Measurements from ENCODE around the gene PTH1R.

The PTH1R gene

GRCh38 chr3:46892285-46893145, 15.0 kb downstream of the PTH1R start:
- Histone ChIP-seq H4K20me1 (ENCODE audit: insufficient read depth, low read length) (no peaks in the 10 kb centered on the region; the same call in 1 of the 2 replicates), H3K79me2 (ENCODE audit: insufficient read depth, low read length) (no peaks in the 10 kb centered on the region), H3K9ac (ENCODE audit: low read depth, low read length) (peak overlapping the region; percentile 28; the same call in 1 of the 2 replicates), H3K4me2 (ENCODE audit: insufficient read depth, low read length) (peak overlapping the region; percentile 72), H3K4me1 (ENCODE audit: insufficient read depth, low read length) (peaks cover 11% of the 10 kb centered on the region), H3K27me3 (ENCODE audit: insufficient read depth, low read length, poor library complexity) (peaks cover 24% of the 10 kb centered on the region), H3K36me3 (ENCODE audit: insufficient read depth, low read length) (no peaks in the 10 kb centered on the region), H3K9me3 (ENCODE audit: insufficient read depth, low read length, severe bottlenecking) (no peaks in the 10 kb centered on the region), H2AFZ (ENCODE audit: low read depth, low read length) (peak overlapping the region; percentile 36; the same call in 1 of the 2 replicates), H3K27ac (ENCODE audit: low read length) (no peak overlapping the region), H3K4me3 (ENCODE audit: low read depth in 1 of 2, low read length in 2 of 2) (peak overlapping the region in 1 of 2 experiments; percentile 51; a peak in 2 of 4 replicates)
- no peak for DNase-seq
- no peak for ATAC-seq (ENCODE audit: insufficient read depth, low read depth)
- TF ChIP-seq CTCF (IDR thresholded peaks at IDR 0.05; ENCODE audit: borderline replicate concordance, extremely low read depth, low read length, poor library complexity, severe bottlenecking) (no peak), EZH2 (IDR thresholded peaks at IDR 0.05; ENCODE audit: borderline replicate concordance, low read depth, low read length, severe bottlenecking) (peak; percentile 68)

GRCh38 chr3:46893146-46893748, 15.7 kb downstream of the PTH1R start:
- Histone ChIP-seq H3K4me1 (ENCODE audit: insufficient read depth, low read length) (peaks cover 11% of the 10 kb centered on the region), H3K79me2 (ENCODE audit: insufficient read depth, low read length) (no peaks in the 10 kb centered on the region), H3K9me3 (ENCODE audit: insufficient read depth, low read length, severe bottlenecking) (no peaks in the 10 kb centered on the region), H3K4me2 (ENCODE audit: insufficient read depth, low read length) (no peak overlapping the region), H4K20me1 (ENCODE audit: insufficient read depth, low read length) (no peaks in the 10 kb centered on the region; the same call in 1 of the 2 replicates), H3K27ac (ENCODE audit: low read length) (no peak overlapping the region), H3K36me3 (ENCODE audit: insufficient read depth, low read length) (no peaks in the 10 kb centered on the region), H3K9ac (ENCODE audit: low read depth, low read length) (peak overlapping the region; percentile 28; the same call in 1 of the 2 replicates), H3K27me3 (ENCODE audit: insufficient read depth, low read length, poor library complexity) (peaks cover 24% of the 10 kb centered on the region), H2AFZ (ENCODE audit: low read depth, low read length) (no peak overlapping the region), H3K4me3 (ENCODE audit: low read depth in 1 of 2, low read length in 2 of 2) (no peak overlapping the region)
- DNase-seq = no peak
- no peak for ATAC-seq (ENCODE audit: insufficient read depth, low read depth)
- TF ChIP-seq CTCF (IDR thresholded peaks at IDR 0.05; ENCODE audit: borderline replicate concordance, extremely low read depth, low read length, poor library complexity, severe bottlenecking) (no peak), EZH2 (IDR thresholded peaks at IDR 0.05; ENCODE audit: borderline replicate concordance, low read depth, low read length, severe bottlenecking) (no peak)

GRCh38 chr3:46893763-46894162, 16.2 kb downstream of the PTH1R start:
- no peak overlapping the region for H2AFZ ChIP-seq (ENCODE audit: low read depth, low read length)
- no peak for TF ChIP-seq EZH2 (IDR thresholded peaks at IDR 0.05; ENCODE audit: borderline replicate concordance, low read depth, low read length, severe bottlenecking)
- no peak for ATAC-seq (ENCODE audit: insufficient read depth, low read depth)
- no peaks in the 10 kb centered on the region for H3K79me2 ChIP-seq (ENCODE audit: insufficient read depth, low read length)
- H3K27me3 ChIP-seq (ENCODE audit: insufficient read depth, low read length, poor library complexity) = peaks cover 24% of the 10 kb centered on the region
- H3K4me2 ChIP-seq (ENCODE audit: insufficient read depth, low read length) = no peak overlapping the region
- no peaks in the 10 kb centered on the region; the same call in 1 of the 2 replicates for H4K20me1 ChIP-seq (ENCODE audit: insufficient read depth, low read length)
- H3K4me3 ChIP-seq (ENCODE audit: low read depth in 1 of 2, low read length in 2 of 2) = no peak overlapping the region
- no peak for DNase-seq
- peaks cover 11% of the 10 kb centered on the region for H3K4me1 ChIP-seq (ENCODE audit: insufficient read depth, low read length)
- no peak overlapping the region for H3K9ac ChIP-seq (ENCODE audit: low read depth, low read length)
- H3K36me3 ChIP-seq (ENCODE audit: insufficient read depth, low read length) = no peaks in the 10 kb centered on the region
- H3K27ac ChIP-seq (ENCODE audit: low read length) = no peak overlapping the region
- H3K9me3 ChIP-seq (ENCODE audit: insufficient read depth, low read length, severe bottlenecking) = no peaks in the 10 kb centered on the region

GRCh38 chr3:46894256-46894655, 16.7 kb downstream of the PTH1R start:
- Histone ChIP-seq H3K27me3 (ENCODE audit: insufficient read depth, low read length, poor library complexity) (peaks cover 24% of the 10 kb centered on the region), H3K36me3 (ENCODE audit: insufficient read depth, low read length) (no peaks in the 10 kb centered on the region), H4K20me1 (ENCODE audit: insufficient read depth, low read length) (no peaks in the 10 kb centered on the region; the same call in 1 of the 2 replicates), H3K27ac (ENCODE audit: low read length) (no peak overlapping the region), H3K9me3 (ENCODE audit: insufficient read depth, low read length, severe bottlenecking) (no peaks in the 10 kb centered on the region), H2AFZ (ENCODE audit: low read depth, low read length) (no peak overlapping the region), H3K9ac (ENCODE audit: low read depth, low read length) (no peak overlapping the region), H3K4me3 (ENCODE audit: low read depth in 1 of 2, low read length in 2 of 2) (no peak overlapping the region), H3K79me2 (ENCODE audit: insufficient read depth, low read length) (no peaks in the 10 kb centered on the region), H3K4me1 (ENCODE audit: insufficient read depth, low read length) (peaks cover 11% of the 10 kb centered on the region), H3K4me2 (ENCODE audit: insufficient read depth, low read length) (no peak overlapping the region)
- no peak for ATAC-seq (ENCODE audit: insufficient read depth, low read depth)
- no peak for DNase-seq
- no peak for TF ChIP-seq EZH2 (IDR thresholded peaks at IDR 0.05; ENCODE audit: borderline replicate concordance, low read depth, low read length, severe bottlenecking)
- no peak for TF ChIP-seq CTCF (IDR thresholded peaks at IDR 0.05; ENCODE audit: borderline replicate concordance, extremely low read depth, low read length, poor library complexity, severe bottlenecking)
